Measurements from ENCODE around the gene SLC22A25.

DNA sequence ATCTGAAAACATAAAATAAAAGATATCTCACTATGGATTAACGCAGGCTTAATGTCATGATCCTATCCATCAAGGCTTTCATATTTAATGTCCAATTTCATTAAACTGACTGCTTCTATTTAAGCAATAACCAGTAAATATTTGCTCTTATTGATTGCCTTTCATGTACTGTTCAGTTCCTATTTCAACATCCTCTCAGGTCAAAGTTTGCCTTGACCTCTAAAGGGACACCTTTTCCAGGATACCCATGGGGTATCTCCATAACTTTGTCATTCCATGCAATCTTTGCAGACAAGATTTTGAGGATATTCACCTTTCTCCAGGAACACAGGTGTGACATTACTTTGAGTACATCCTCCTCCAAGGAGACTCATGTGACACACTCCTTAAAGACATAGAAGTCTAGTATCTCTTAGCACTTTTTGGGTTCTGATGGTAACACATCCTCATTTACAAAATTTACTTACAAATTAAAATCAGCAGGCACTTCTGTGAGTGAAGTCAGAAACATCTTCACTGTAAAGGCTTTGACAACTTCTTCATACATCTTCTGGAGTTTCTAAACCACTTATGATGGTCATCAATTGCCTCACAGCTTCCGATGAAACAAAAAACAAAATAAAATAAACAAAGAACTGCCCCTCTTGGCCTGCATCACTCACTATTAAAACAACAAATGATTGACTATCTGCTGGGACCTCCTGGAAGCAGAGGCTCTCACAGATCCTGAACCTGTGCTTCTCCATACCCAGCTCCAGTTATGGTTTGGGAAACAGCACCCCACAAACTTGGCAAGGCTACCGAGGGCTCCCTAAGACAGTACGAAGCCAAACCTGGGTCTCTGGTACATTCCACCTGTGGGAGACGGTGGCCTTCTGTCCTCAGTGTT lies 7.0 kb upstream of the SLC22A25 start:
- TF ChIP-seq, protein P1, sequence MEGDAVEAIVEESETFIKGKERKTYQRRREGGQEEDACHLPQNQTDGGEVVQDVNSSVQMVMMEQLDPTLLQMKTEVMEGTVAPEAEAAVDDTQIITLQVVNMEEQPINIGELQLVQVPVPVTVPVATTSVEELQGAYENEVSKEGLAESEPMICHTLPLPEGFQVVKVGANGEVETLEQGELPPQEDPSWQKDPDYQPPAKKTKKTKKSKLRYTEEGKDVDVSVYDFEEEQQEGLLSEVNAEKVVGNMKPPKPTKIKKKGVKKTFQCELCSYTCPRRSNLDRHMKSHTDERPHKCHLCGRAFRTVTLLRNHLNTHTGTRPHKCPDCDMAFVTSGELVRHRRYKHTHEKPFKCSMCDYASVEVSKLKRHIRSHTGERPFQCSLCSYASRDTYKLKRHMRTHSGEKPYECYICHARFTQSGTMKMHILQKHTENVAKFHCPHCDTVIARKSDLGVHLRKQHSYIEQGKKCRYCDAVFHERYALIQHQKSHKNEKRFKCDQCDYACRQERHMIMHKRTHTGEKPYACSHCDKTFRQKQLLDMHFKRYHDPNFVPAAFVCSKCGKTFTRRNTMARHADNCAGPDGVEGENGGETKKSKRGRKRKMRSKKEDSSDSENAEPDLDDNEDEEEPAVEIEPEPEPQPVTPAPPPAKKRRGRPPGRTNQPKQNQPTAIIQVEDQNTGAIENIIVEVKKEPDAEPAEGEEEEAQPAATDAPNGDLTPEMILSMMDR (IDR thresholded peaks at IDR 0.05; ENCODE audit: low read depth, low read length, poor library complexity, severe bottlenecking), result no peak
- no peak for TF ChIP-seq EZH2phosphoT487 (IDR thresholded peaks at IDR 0.05; ENCODE audit: borderline replicate concordance, low read length)

Data from DOHH2 (cell line).